ENCODE results near the gene NTMT2.

NTMT2 gene

GRCh38 chr1:170122366-170122765 lies 23.4 kb upstream of the NTMT2 start:
- no peak for DNase-seq
- H3K27me3 Mint-ChIP-seq (ENCODE audit: low read depth, poor library complexity) = no peaks in the 10 kb centered on the region
- H3K27ac Mint-ChIP-seq = no peak overlapping the region
- peaks cover 9% of the 10 kb centered on the region for H3K4me1 Mint-ChIP-seq
- peaks cover 3% of the 10 kb centered on the region for H3K9me3 Mint-ChIP-seq
- TF ChIP-seq CTCF (IDR thresholded peaks at IDR 0.05) = no peak
- no peak overlapping the region for H3K4me3 Mint-ChIP-seq
- H3K36me3 Mint-ChIP-seq (ENCODE audit: low read depth) = no peaks in the 10 kb centered on the region

DNA sequence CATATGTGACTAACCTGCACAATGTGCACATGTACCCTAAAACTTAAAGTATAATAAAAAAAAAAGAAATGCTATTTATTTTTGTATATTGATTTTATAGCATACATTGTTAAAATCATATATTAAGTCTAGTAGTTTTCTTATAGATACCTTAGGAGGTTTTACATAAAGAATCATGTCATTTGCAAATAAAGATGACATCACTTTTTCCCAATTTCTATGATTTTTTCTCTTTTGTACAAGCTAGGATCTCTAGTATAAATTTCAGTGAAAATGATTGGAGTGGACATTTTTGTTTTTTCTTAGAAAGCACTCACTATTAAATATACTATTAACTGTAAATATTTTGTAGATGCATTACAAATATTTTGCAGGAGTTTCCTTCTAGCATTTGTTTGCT lies 20.5 kb upstream of the NTMT2 start:
- H3K36me3 Mint-ChIP-seq (ENCODE audit: low read depth) = no peaks in the 10 kb centered on the region
- no peak overlapping the region for H3K27ac Mint-ChIP-seq
- H3K27me3 Mint-ChIP-seq (ENCODE audit: low read depth, poor library complexity) = no peaks in the 10 kb centered on the region
- H3K9me3 Mint-ChIP-seq = peaks cover 3% of the 10 kb centered on the region
- peaks cover 9% of the 10 kb centered on the region for H3K4me1 Mint-ChIP-seq
- DNase-seq = no peak
- H3K4me3 Mint-ChIP-seq = no peak overlapping the region
- TF ChIP-seq CTCF (IDR thresholded peaks at IDR 0.05) = no peak

- H3K4me1 Mint-ChIP-seq = peaks cover 18% of the 10 kb centered on the region
- DNase-seq = no peak
- TF ChIP-seq CTCF (IDR thresholded peaks at IDR 0.05) = no peak
- peaks cover 3% of the 10 kb centered on the region for H3K9me3 Mint-ChIP-seq
- peak overlapping the region; percentile 49 for H3K27ac Mint-ChIP-seq
- no peaks in the 10 kb centered on the region for H3K27me3 Mint-ChIP-seq (ENCODE audit: low read depth, poor library complexity)
- H3K4me3 Mint-ChIP-seq = no peak overlapping the region
- no peaks in the 10 kb centered on the region for H3K36me3 Mint-ChIP-seq (ENCODE audit: low read depth)
Observed at GRCh38 chr1:170126696-170127095, 19.1 kb upstream of the NTMT2 start.

- no peak overlapping the region for H3K27ac Mint-ChIP-seq
- peaks cover 28% of the 10 kb centered on the region for H3K4me1 Mint-ChIP-seq
- no peak overlapping the region for H3K4me3 Mint-ChIP-seq
- no peak for DNase-seq
- no peaks in the 10 kb centered on the region for H3K27me3 Mint-ChIP-seq (ENCODE audit: low read depth, poor library complexity)
- no peaks in the 10 kb centered on the region for H3K36me3 Mint-ChIP-seq (ENCODE audit: low read depth)
- no peaks in the 10 kb centered on the region for H3K9me3 Mint-ChIP-seq
- no peak for TF ChIP-seq CTCF (IDR thresholded peaks at IDR 0.05)
Observed at GRCh38 chr1:170131450-170131849, 14.3 kb upstream of the NTMT2 start.

DNA sequence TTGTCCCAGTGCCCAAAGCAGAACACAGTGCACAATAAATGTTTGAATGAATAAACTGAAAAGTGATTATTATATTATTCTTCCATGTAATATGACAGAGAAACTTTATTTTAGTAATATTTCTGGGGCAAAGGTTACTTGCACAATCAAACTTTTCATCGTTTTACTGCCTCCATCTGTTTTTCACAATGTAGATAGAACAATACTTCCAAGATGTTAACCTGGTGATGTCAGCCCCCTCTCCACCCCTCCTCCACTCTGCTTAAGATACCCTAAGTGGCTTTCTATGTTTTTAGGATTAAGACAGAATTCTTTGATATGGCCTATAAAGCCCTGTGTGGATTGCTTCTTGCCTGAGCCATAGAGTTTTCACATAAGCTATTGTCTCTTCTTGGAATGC lies 13.8 kb upstream of the NTMT2 start:
- H3K9me3 Mint-ChIP-seq = no peaks in the 10 kb centered on the region
- no peak overlapping the region for H3K27ac Mint-ChIP-seq
- no peak for DNase-seq
- H3K36me3 Mint-ChIP-seq (ENCODE audit: low read depth) = no peaks in the 10 kb centered on the region
- no peaks in the 10 kb centered on the region for H3K27me3 Mint-ChIP-seq (ENCODE audit: low read depth, poor library complexity)
- peaks cover 23% of the 10 kb centered on the region for H3K4me1 Mint-ChIP-seq
- no peak for TF ChIP-seq CTCF (IDR thresholded peaks at IDR 0.05)
- H3K4me3 Mint-ChIP-seq = no peak overlapping the region

DNA sequence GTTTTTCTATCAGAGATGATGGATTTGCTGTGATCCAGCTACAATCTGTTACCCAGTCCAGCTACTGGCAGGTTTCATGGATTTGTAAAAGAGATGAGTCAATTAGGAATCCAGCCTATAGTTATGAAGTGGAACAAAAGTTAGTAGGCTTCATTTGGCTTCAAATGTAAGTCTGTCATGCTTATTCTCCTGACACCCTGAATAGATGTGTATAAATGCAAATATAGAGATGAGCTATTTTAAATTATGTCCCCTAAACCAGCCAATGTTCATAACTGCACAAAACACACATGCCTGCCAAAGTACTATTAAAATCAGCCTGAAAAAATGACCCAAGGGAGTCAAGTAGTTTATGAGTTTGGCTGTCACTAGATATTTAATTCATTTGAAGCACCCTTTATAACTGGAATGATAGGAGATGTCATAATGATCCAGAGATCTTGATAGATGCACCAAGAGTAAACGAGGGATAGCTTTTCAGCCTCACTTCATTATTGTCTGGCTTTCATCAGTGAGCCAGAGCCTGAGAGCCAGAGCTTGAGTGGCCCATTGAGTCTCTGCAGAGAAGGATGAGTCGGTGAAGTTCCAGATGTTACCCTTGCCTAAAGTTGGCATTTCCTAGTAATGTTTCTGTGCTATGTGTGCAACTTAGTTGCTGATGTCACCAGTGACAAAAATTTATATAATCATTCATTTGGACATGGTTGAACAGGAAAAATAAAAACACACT lies 11.8 kb upstream of the NTMT2 start:
- TF ChIP-seq CTCF (IDR thresholded peaks at IDR 0.05) = no peak
- no peak overlapping the region for H3K4me3 Mint-ChIP-seq
- no peaks in the 10 kb centered on the region for H3K27me3 Mint-ChIP-seq (ENCODE audit: low read depth, poor library complexity)
- H3K4me1 Mint-ChIP-seq = peaks cover 21% of the 10 kb centered on the region
- no peaks in the 10 kb centered on the region for H3K36me3 Mint-ChIP-seq (ENCODE audit: low read depth)
- H3K9me3 Mint-ChIP-seq = no peaks in the 10 kb centered on the region
- no peak for DNase-seq
- peak overlapping the region; percentile 19 for H3K27ac Mint-ChIP-seq
